Esophagus (tissue), 2 donors: ENCODE data around the gene NCBP1. TPM values are rescaled to one million over a fixed set of nuclear protein-coding genes. Genes with fewer than 3 reads are reported as not detected.
"Not testable (repeated sequence)": the region's sequence is repeated elsewhere in the genome, so short reads cannot be mapped to it uniquely, and the experiment has no call there.

ENCODE experiments used
- H3K27ac ChIP-seq, 2 donors: one replicate each; pipeline ENCODE4 v1.5.1; 2013; ENCODE audit warnings: low read depth in 2 of 2, mild to moderate bottlenecking in 2 of 2, inconsistent platforms in 1 of 2, low read length in 1 of 2, moderate library complexity in 1 of 2
- H3K27me3 ChIP-seq, 2 donors: one replicate each; pipeline ENCODE4 v1.6.1; 2013; ENCODE audit warnings: low read length in 2 of 2, control low read depth in 1 of 2, mild to moderate bottlenecking in 1 of 2; ENCODE audit not compliant: insufficient read depth in 2 of 2, control insufficient read depth in 1 of 2
- H3K36me3 ChIP-seq, 2 donors: one replicate each; pipeline ENCODE4 v1.6.1; 2013; ENCODE audit warnings: low read length in 1 of 2; ENCODE audit not compliant: control insufficient read depth in 2 of 2, insufficient read depth in 2 of 2
- H3K4me1 ChIP-seq, 2 donors: one replicate each; pipeline ENCODE4 v1.6.1; 2013; ENCODE audit warnings: low read length in 1 of 2; ENCODE audit not compliant: control insufficient read depth in 2 of 2, insufficient read depth in 2 of 2
- H3K4me3 ChIP-seq, 2 donors: one replicate each; pipeline ENCODE4 v1.5.1; 2013; ENCODE audit warnings: low read length in 2 of 2, mild to moderate bottlenecking in 2 of 2, low read depth in 1 of 2, moderate library complexity in 1 of 2
- H3K9me3 ChIP-seq, 2 donors: one replicate each; pipeline ENCODE4 v1.6.1; 2013; ENCODE audit warnings: mild to moderate bottlenecking in 2 of 2, low read depth in 1 of 2, low read length in 1 of 2, moderate library complexity in 1 of 2; ENCODE audit not compliant: control insufficient read depth in 2 of 2, insufficient read depth in 1 of 2
- WGBS, 2 donors: extraction: QIAGEN DNeasy Blood & Tissue Kit; methylation state at CpG; one replicate each; pipeline ENCODE4 v1.1.7; 2013; 5-methylcytosine and 5-hydroxymethylcytosine counted together
- polyA plus RNA-seq, 2 donors: library from polyadenylated mRNA; stranded (reverse); fragments of 200-250 nt; gene quantifications; one replicate each; pipeline ENCODE4 v1.2.3, GENCODE V29; 2013
- donor health status: healthy with polysubstance abuse.
- donor health status: Bipolar disorder and iron deficiency.

NCBP1 gene
- polyA plus RNA-seq, 2 donors = 6.7 to 8.1 TPM

DNA sequence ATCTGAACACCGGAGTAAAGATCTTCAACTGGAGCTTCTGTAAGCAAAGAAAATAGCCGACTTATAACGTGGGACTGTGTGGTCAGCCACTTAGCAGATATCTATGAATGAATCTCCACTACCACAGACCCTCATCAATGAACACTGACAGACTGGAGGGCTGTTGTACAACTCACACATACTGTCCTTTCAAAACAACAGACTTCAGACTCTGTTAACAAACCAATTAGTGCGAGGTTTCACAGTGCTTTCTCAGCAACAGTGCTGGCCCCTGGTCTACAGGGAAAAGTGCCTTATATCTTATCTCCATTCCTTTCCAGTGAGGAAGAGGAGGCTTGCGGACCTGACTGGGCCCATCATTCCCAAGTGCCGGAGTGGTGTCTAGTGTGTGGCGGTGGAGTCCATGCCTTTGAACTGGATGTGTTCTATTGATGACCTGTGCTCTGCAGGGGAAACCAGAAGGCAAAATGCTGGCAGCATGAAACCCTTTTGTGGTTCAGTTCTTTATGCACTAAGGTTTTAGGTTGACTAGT lies 34.2 kb upstream of the NCBP1 start:
- H3K4me3 ChIP-seq = no peak overlapping the region
- no peak overlapping the region for H3K27ac ChIP-seq
- WGBS, 2 donors = 76 to 79% methylated on average over 7 of the region's 7 CpGs
- H3K9me3 ChIP-seq = no peaks in the 10 kb centered on the region
- no peaks in the 10 kb centered on the region for H3K4me1 ChIP-seq
- H3K36me3 ChIP-seq = peaks cover 17 to 20% of the 10 kb centered on the region in 2 donors
- H3K27me3 ChIP-seq = no peaks in the 10 kb centered on the region

DNA sequence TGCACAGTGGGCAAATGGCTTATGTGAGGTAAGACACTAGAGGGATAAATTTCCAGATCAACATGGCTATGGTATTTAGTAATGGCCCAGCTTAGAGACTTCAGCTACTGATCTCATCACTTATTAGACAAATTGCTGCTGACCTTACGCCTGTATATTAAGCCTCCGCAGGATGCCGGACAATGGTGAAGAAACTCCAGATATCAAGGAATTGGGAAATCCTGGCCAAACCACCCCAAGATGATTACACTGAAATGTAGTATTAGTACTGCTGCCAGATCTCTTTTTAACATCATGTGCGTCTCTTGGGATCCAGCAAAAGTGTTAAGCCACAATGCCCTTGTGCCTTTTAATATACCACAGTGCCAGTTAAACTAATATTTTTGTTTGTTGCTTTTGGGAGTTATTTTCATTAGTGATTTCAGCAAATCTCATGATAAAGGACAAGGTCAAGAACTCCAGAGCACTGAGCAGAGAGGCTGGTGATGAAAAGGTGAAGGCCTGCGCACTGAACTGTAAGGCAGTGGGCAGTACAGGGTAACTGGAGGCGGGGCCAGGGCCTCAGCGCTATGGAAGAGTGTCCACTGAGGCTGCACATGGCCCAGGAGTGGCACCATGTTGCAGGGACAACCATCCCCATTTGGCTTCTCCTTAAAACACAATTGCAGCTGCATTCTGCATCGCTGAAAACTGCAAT lies 32.9 kb upstream of the NCBP1 start:
- Histone ChIP-seq H3K36me3 (peaks cover 22 to 28% of the 10 kb centered on the region in 2 donors), H3K4me3 (no peak overlapping the region), H3K27ac (no peak overlapping the region), H3K4me1 (no peaks in the 10 kb centered on the region), H3K27me3 (no peaks in the 10 kb centered on the region), H3K9me3 (no peaks in the 10 kb centered on the region)
- 94 to 96% methylated on average over 8 of the region's 8 CpGs for WGBS, 2 donors

DNA sequence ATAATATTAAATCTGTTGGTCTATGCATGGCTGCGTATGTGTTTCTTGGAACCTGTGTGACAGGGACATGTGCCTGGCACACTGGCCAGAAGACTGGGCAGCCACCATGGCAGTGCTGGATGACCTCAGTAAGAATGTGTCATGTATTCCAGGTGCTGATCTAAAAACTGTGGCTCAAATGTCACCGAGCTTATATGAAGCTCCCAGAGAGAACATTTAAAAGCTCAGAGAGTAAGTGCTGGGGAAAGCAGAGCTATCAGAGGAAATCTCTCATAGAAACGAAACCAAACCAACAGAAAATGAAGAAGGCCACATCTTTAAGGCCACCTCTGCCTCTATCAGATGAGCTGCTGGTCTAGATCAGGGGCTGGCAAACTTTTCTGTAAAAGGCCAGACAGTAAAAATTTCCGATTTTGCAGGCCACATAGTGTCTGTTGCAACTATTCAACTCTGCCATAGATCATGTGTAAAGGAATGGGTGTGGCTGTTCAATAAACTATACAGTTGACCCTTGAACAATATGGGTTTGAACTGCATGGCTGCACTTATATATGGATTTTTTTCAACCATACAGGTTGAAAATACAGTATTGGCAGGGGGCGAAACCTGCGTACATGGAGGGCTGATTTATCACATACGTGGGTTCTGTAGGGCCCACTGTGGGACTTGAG lies 32.3 kb upstream of the NCBP1 start:
- no peak overlapping the region for H3K4me3 ChIP-seq
- no peak overlapping the region for H3K27ac ChIP-seq
- H3K4me1 ChIP-seq = no peaks in the 10 kb centered on the region
- WGBS, 2 donors = 89 to 92% methylated on average over 7 of the region's 7 CpGs
- H3K27me3 ChIP-seq = no peaks in the 10 kb centered on the region
- peaks cover 22 to 30% of the 10 kb centered on the region in 2 donors for H3K36me3 ChIP-seq
- no peaks in the 10 kb centered on the region for H3K9me3 ChIP-seq

DNA sequence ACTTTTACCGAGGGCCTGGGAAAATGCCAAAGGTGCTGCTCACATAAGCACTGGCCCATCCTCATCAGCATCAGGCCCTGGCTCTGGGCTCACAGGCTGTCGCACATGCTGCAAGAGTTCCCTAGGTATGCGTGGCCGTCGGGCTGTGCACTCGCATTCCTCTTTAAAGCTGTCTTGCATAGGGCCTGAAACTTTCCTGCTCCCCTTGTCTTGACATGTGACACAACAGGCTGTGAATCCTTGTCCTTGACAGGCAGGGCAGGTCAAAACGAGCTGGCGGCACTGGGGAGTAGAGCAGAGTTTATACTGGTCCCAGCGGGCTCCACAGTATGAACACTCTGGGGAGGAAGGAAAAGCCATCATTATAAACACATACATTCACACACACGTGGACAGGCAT lies 31.2 kb upstream of the NCBP1 start:
- Histone ChIP-seq H3K36me3 (peaks cover 22 to 30% of the 10 kb centered on the region in 2 donors), H3K27ac (no peak overlapping the region), H3K9me3 (no peaks in the 10 kb centered on the region), H3K4me1 (no peaks in the 10 kb centered on the region), H3K27me3 (no peaks in the 10 kb centered on the region), H3K4me3 (no peak overlapping the region)
- 84 to 86% methylated on average over 10 of the region's 10 CpGs for WGBS, 2 donors

DNA sequence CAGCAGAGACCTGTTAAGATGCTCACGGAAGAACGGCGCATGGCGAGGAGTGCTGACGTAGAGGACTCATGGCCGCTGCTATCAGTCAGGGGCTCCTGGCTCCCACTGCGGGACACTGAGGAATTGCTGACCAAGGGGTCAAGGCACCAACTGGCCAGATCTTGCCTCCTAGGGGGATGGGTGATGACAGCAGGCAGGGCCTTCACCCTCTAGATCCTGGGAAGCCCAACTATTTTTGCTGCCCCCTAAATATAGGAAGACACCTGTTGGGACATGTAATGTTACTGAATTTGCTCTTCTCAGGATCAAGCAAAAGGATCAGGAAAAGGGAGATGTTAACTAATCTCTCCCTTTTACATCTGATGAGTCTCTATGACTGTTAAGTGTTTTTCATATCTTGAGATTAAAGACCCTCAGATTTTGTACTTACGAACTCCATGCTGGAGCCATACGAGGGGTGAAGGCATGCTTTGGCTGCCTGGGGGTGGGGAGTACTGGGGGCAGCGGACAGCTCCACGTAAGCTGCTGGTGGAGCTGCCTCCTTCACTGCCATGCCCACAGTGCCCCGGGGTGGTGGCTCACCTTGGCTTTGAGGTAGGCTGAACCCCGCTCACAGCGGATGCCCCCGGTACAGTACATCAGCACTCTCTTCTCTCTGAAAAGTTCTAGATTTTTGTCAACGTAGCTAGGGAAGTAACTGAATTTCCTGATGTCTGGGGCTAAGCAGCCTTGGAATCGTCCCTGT lies 28.5 kb upstream of the NCBP1 start:
- no peak overlapping the region for H3K27ac ChIP-seq
- no peaks in the 10 kb centered on the region for H3K4me1 ChIP-seq
- H3K9me3 ChIP-seq = no peaks in the 10 kb centered on the region
- H3K4me3 ChIP-seq = no peak overlapping the region
- no peaks in the 10 kb centered on the region for H3K27me3 ChIP-seq
- WGBS, 2 donors = 94 to 95% methylated on average over 17 of the region's 17 CpGs
- H3K36me3 ChIP-seq = peaks cover 22 to 24% of the 10 kb centered on the region in 2 donors

DNA sequence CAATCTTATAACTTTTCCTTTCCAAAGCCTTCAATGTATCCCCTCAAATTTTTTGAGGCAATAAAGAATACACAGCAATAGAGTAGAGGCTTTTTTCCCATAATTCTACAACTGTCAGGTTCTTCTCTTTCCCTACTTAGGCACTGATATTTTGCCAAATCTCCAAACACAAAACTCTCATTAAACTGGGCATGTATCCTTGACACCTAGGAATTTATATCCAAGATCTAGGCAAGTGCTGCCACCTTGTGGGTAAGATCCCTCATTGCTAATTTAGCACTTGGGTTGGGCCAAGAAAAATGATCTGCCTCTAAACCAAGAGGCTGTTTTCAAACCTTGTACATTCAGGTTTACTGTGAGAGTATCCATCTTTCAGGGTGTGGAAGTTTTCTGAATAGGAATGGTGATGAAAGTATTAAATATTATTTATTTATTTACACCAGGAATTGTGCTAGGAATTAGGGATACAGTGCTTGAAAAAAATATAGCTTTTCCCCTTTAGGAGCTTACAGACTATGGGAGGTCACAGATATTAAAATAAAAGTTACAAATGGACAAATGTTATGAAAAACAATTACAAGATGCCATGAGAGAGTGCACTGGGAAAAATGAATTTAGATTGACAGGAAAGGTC lies 18.1 kb upstream of the NCBP1 start:
- Histone ChIP-seq H3K27me3 (no peaks in the 10 kb centered on the region), H3K4me1 (no peaks in the 10 kb centered on the region), H3K9me3 (no peaks in the 10 kb centered on the region), H3K36me3 (peaks cover 0 to 11% of the 10 kb centered on the region in 2 donors), H3K27ac (no peak overlapping the region), H3K4me3 (no peak overlapping the region)

DNA sequence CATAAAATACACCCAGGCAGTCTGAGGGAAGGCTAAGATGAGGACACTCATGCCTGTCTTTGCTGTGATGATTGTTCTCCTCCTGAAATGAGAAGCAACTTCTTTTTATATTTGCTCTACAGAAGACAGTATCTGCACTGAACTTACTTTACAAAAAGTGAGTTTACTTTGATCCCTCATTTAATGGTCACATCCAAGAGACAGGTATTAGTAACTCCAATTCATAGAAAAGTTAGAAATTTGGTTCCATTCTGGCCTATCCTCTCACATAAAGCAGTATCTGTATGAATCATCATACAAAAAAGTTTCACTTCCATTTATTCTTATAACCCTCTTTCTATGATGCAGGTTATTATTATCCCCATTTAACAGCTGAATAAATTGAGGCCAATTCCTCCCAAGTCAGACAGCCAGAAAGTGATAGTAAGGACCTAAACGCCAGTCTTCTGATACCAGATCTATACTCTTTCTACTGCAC lies 15.6 kb upstream of the NCBP1 start:
- Histone ChIP-seq H3K4me3 (no peak overlapping the region), H3K27ac (no peak overlapping the region), H3K27me3 (no peaks in the 10 kb centered on the region), H3K36me3 (peaks cover 0 to 8% of the 10 kb centered on the region in 2 donors), H3K4me1 (no peaks in the 10 kb centered on the region), H3K9me3 (no peaks in the 10 kb centered on the region)
- 78 to 85% methylated on average over 1 of the region's 1 CpG for WGBS, 2 donors

DNA sequence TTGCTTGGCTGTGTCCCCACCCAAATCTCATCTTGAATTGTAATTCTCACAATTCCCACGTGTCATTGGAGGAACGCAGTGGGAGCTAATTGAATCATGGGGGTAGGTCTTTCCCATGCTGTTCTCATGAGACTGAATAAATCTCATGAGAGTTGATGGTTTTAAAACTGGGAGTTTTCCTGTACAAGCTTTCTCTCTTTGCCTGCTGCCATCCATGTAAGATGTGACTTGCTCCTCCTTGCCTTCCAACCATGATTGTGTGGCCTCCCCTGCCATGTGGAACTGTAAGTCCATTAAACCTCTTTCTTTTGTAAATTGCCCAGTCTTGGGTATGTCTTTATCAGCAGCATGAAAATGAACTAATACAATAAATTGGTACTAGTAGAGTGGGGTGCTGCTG lies 13.6 kb upstream of the NCBP1 start:
- not testable (repeated sequence) for H3K36me3 ChIP-seq, H3K4me1 ChIP-seq, H3K9me3 ChIP-seq, H3K27me3 ChIP-seq, H3K27ac ChIP-seq, H3K4me3 ChIP-seq
- WGBS, 2 donors = 94 to 97% methylated on average over 2 of the region's 2 CpGs

DNA sequence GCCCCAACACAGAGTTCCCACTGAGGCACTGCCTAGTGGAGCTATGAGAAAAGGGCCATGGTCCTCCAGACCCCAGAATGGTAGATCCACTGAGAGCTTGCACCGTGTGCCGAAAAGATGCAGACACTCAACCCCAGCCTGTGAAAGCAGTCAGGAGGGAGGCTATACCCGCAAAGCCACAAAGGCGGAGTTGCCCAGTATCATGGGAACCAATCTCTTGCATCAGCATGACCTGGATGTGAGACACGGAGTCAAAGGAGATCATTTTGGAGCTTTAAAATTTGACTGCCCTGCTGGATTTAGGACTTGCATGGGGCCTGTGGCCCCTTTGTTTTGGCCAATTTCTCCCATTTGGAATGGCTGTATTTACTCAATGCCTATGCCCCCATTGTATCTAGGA lies 11.1 kb upstream of the NCBP1 start:
- not testable (repeated sequence) for H3K27ac ChIP-seq, H3K4me3 ChIP-seq, H3K4me1 ChIP-seq, H3K27me3 ChIP-seq, H3K36me3 ChIP-seq, H3K9me3 ChIP-seq
- WGBS, 2 donors = 94 to 97% methylated on average over 5 of the region's 5 CpGs
